CD8-positive, alpha-beta memory T cell (primary cell): ENCODE data around the gene CIITA. TPM values are rescaled to one million over a fixed set of nuclear protein-coding genes. Genes with fewer than 3 reads are reported as not detected.
"Not testable (repeated sequence)": the region's sequence is repeated elsewhere in the genome, so short reads cannot be mapped to it uniquely, and the experiment has no call there.

Experiments used
- CTCF ChIA-PET: fragments of 350-600 bp; sonication (Branson Sonifier 250); formaldehyde crosslinking; loops from one replicate; lab custom pipeline; 2021; ENCODE audit warnings: antibody characterized with exemption; lab: Charles Lee
- POLR2A ChIA-PET: fragments of 350-600 bp; sonication (Branson Sonifier 250); formaldehyde crosslinking; loops from one replicate; lab custom pipeline; 2021; ENCODE audit warnings: antibody characterized with exemption; lab: Charles Lee
- DNase-seq, 5 donors: peaks; one replicate each; pipeline versions ENCODE4 v3.0.0 to v3.0.0-alpha.2; 2020 to 2022; ENCODE audit warnings: mixed read lengths in 1 of 5
- H3K27ac ChIP-seq: one replicate; pipeline ENCODE4 v1.7.0; 2013; ENCODE audit warnings: low read depth, mild to moderate bottlenecking, low read length, moderate library complexity
- H3K27me3 ChIP-seq: 2 replicates; pipeline ENCODE4 v1.7.0; 2013; ENCODE audit warnings: low read length, mild to moderate bottlenecking; ENCODE audit not compliant: insufficient read depth, poor library complexity, severe bottlenecking
- H3K36me3 ChIP-seq: 2 replicates; pipeline ENCODE4 v1.7.0; 2013; ENCODE audit warnings: mild to moderate bottlenecking, low read length, moderate library complexity; ENCODE audit not compliant: insufficient read depth
- H3K4me1 ChIP-seq: 2 replicates; pipeline ENCODE4 v1.7.0; 2013; ENCODE audit warnings: mild to moderate bottlenecking, low read length, moderate library complexity; ENCODE audit not compliant: insufficient read depth
- H3K4me3 ChIP-seq: 2 replicates; pipeline ENCODE4 v1.7.0; 2013; ENCODE audit warnings: mild to moderate bottlenecking, low read length
- H3K9me3 ChIP-seq: 2 replicates; pipeline ENCODE4 v1.7.0; 2013; ENCODE audit warnings: mild to moderate bottlenecking, low read length
- H3K27ac Mint-ChIP-seq, 8 donors: one replicate each; pipeline ENCODE4 v1.8.0; 2020 to 2021; ENCODE audit warnings: mixed read lengths in 8 of 8, mild to moderate bottlenecking in 6 of 8, inconsistent platforms in 3 of 8, moderate library complexity in 3 of 8
- H3K27me3 Mint-ChIP-seq, 2 donors: one replicate each; pipeline ENCODE4 v1.8.0; 2020 to 2021; ENCODE audit warnings: mixed read lengths in 2 of 2, mild to moderate bottlenecking in 1 of 2, moderate library complexity in 1 of 2
- H3K36me3 Mint-ChIP-seq, 3 donors: one replicate each; pipeline ENCODE4 v1.8.0; 2020 to 2021; ENCODE audit warnings: mixed read lengths in 3 of 3, inconsistent platforms in 1 of 3, mild to moderate bottlenecking in 1 of 3
- H3K4me1 Mint-ChIP-seq, 3 donors: one replicate each; pipeline ENCODE4 v1.8.0; 2020 to 2021; ENCODE audit warnings: mixed read lengths in 3 of 3, inconsistent platforms in 1 of 3, mild to moderate bottlenecking in 1 of 3
- H3K4me3 Mint-ChIP-seq, 7 donors: one replicate each; pipeline ENCODE4 v1.8.0; 2020 to 2021; ENCODE audit warnings: mixed read lengths in 7 of 7, mild to moderate bottlenecking in 6 of 7, moderate library complexity in 4 of 7, inconsistent platforms in 2 of 7
- H3K9me3 Mint-ChIP-seq, 5 donors: one replicate each; pipeline ENCODE4 v1.8.0; 2020 to 2022; ENCODE audit warnings: mixed read lengths in 5 of 5, mild to moderate bottlenecking in 3 of 5, moderate library complexity in 2 of 5, inconsistent platforms in 1 of 5
- polyA plus RNA-seq: library from polyadenylated mRNA; unstranded; fragments of 300-500 nt; fragmentation: Illumina TruSeq; gene quantifications from one replicate; pipeline ENCODE4 v1.2.3, GENCODE V29; 2021
- total RNA-seq, 2 experiments: library from RNA; stranded (reverse); gene quantifications; one replicate each; pipeline ENCODE4 v1.2.3, GENCODE V29; 2021

The CIITA gene
- total and polyA plus RNA-seq, 3 experiments from 2014 or later, result 2.8 to 11.9 (median 11.9) TPM

GRCh38 chr16:10921536-10922327 is 44.7 kb downstream of the CIITA start:
- no peaks in the 10 kb centered on the region for H3K27me3 ChIP-seq
- DNase-seq, result no peak
- H3K4me1 ChIP-seq, result peaks cover 4% of the 10 kb centered on the region
- H3K4me3 ChIP-seq, result no peak overlapping the region
- peaks cover 0 to 41% (median 8%) of the 10 kb centered on the region in 3 donors for H3K36me3 Mint-ChIP-seq
- H3K27ac ChIP-seq, result no peak overlapping the region
- CTCF ChIA-PET, result interaction anchor here (1.1 kb wide), 1 partner anchor 20 kb away, joined by 5 read pairs; the partner anchor contains the start of gene DEXI
- H3K4me3 Mint-ChIP-seq, result no peak overlapping the region
- POLR2A ChIA-PET, result no interaction called here
- peak overlapping the region in 3 of 8 donors; percentile 33 to 93 (median 37) for H3K27ac Mint-ChIP-seq
- H3K9me3 Mint-ChIP-seq, result no peaks in the 10 kb centered on the region
- H3K36me3 ChIP-seq, result no peaks in the 10 kb centered on the region
- H3K4me1 Mint-ChIP-seq, result peaks cover 4 to 7% (median 5%) of the 10 kb centered on the region in 3 donors
- no peaks in the 10 kb centered on the region for H3K9me3 ChIP-seq
- H3K27me3 Mint-ChIP-seq, result no peaks in the 10 kb centered on the region

DNA sequence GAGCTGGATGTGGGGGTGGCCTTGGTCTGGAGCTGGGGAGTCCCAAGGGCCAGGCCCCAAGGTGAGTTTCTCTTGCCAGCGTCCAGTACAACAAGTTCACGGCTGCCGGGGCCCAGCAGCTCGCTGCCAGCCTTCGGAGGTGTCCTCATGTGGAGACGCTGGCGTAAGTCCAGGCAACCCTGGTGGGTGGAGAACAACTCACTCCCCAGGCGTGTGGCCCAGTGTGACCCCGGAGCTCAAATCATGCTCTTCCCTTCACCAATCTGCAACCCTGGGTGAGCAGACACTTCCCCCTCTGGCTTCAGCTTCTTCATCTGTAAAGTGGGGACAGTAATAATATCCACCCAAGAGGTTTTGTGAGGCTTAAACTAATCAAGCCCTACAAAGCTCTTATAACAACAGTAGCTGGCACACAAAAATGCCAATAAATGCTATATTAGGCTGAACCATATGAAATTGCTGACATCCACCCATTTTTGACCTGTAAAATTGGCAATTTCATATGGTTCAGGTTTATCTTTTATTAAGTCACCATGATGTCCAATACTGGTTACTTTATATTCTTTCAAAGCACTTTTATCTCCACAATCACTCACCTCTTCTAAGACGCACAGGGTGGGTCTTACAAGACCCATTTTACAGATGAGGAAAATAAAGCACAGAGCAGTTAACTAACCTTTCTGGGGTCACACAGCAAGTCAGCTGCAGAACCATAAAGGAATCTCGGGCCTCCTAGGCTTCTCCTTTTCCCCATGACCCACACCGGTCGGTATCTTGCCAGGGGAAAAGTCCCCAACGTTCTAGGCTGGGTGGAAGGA is 45.5 kb downstream of the CIITA start:
- no peak overlapping the region for H3K4me3 ChIP-seq
- H3K27ac ChIP-seq, result no peak overlapping the region
- H3K27me3 Mint-ChIP-seq, result no peaks in the 10 kb centered on the region
- CTCF ChIA-PET, result interaction anchor here (1.1 kb wide), 1 partner anchor 19 kb away, joined by 5 read pairs; the partner anchor contains the start of gene DEXI
- H3K4me1 Mint-ChIP-seq, result peaks cover 4 to 7% (median 5%) of the 10 kb centered on the region in 3 donors
- H3K9me3 ChIP-seq, result no peaks in the 10 kb centered on the region
- POLR2A ChIA-PET, result no interaction called here
- H3K4me3 Mint-ChIP-seq, result no peak overlapping the region
- no peaks in the 10 kb centered on the region for H3K27me3 ChIP-seq
- no peak for DNase-seq
- no peaks in the 10 kb centered on the region for H3K9me3 Mint-ChIP-seq
- peaks cover 4% of the 10 kb centered on the region for H3K4me1 ChIP-seq
- peaks cover 7% of the 10 kb centered on the region for H3K36me3 ChIP-seq
- peak overlapping the region in 2 of 8 donors; percentile 33 to 44 for H3K27ac Mint-ChIP-seq
- H3K36me3 Mint-ChIP-seq, result peaks cover 4 to 48% (median 9%) of the 10 kb centered on the region in 3 donors

GRCh38 chr16:10923146-10923649 is 46.2 kb downstream of the CIITA start:
- CTCF ChIA-PET, result interaction anchor here (1.0 to 1.6 kb wide), 2 partner anchors 10 to 47 kb away, joined by 3 read pairs; partner anchors contain the start of gene CIITA
- POLR2A ChIA-PET, result no interaction called here
- peaks cover 12% of the 10 kb centered on the region for H3K36me3 ChIP-seq

GRCh38 chr16:10923650-10924214 is 46.7 kb downstream of the CIITA start:
- Histone ChIP-seq H3K36me3 (peaks cover 12% of the 10 kb centered on the region), H3K4me1 (peaks cover under 1% of the 10 kb centered on the region), H3K27me3 (no peaks in the 10 kb centered on the region), H3K27ac (no peak overlapping the region), H3K9me3 (no peaks in the 10 kb centered on the region), H3K4me3 (no peak overlapping the region)
- ChIA-PET CTCF (interaction anchor here (1.0 to 1.6 kb wide), 2 partner anchors 9 to 47 kb away, joined by 3 read pairs; partner anchors contain the start of gene CIITA), POLR2A (no interaction called here)
- no peak overlapping the region for H3K4me3 Mint-ChIP-seq
- DNase-seq, result no peak
- peaks cover 2 to 4% (median 2%) of the 10 kb centered on the region in 3 donors for H3K4me1 Mint-ChIP-seq
- no peaks in the 10 kb centered on the region for H3K9me3 Mint-ChIP-seq
- no peaks in the 10 kb centered on the region for H3K27me3 Mint-ChIP-seq
- H3K27ac Mint-ChIP-seq, result peak overlapping the region in 1 of 8 donors; percentile 87
- H3K36me3 Mint-ChIP-seq, result peaks cover 9 to 58% (median 15%) of the 10 kb centered on the region in 3 donors

More at GRCh38 chr16:10923146-10923649, 46.2 kb downstream of the CIITA start:
- H3K4me3 ChIP-seq, result no peak overlapping the region
- peak overlapping the region in 1 of 8 donors; percentile 87 for H3K27ac Mint-ChIP-seq
- H3K36me3 Mint-ChIP-seq, result peaks cover 9 to 54% (median 15%) of the 10 kb centered on the region in 3 donors
- H3K4me3 Mint-ChIP-seq, result no peak overlapping the region
- H3K27ac ChIP-seq, result no peak overlapping the region
- no peak for DNase-seq
- H3K27me3 ChIP-seq, result no peaks in the 10 kb centered on the region
- H3K4me1 ChIP-seq, result peaks cover 4% of the 10 kb centered on the region
- H3K27me3 Mint-ChIP-seq, result no peaks in the 10 kb centered on the region
- no peaks in the 10 kb centered on the region for H3K9me3 ChIP-seq
- peaks cover 5 to 7% (median 6%) of the 10 kb centered on the region in 3 donors for H3K4me1 Mint-ChIP-seq
- no peaks in the 10 kb centered on the region for H3K9me3 Mint-ChIP-seq

- H3K4me1 ChIP-seq, H3K27me3 Mint-ChIP-seq, H3K9me3 Mint-ChIP-seq, H3K9me3 ChIP-seq, H3K27me3 ChIP-seq, DNase-seq, H3K4me3 ChIP-seq, H3K4me3 Mint-ChIP-seq, H3K27ac ChIP-seq, H3K4me1 Mint-ChIP-seq, POLR2A ChIA-PET: not testable (repeated sequence)
- Mint-ChIP-seq H3K36me3 (peaks cover 9 to 70% (median 17%) of the 10 kb centered on the region in 3 donors), H3K27ac (peak overlapping the region in 2 of 8 donors; percentile 29 to 48)
- CTCF ChIA-PET, result interaction anchor here (1.2 to 1.5 kb wide), 2 partner anchors 18 to 39 kb away, joined by 3 read pairs; partner anchors contain the start of gene DEXI
- H3K36me3 ChIP-seq, result peaks cover 15% of the 10 kb centered on the region
These were observed 48.3 kb downstream of the CIITA start for GRCh38 chr16:10925285-10925684.

DNA sequence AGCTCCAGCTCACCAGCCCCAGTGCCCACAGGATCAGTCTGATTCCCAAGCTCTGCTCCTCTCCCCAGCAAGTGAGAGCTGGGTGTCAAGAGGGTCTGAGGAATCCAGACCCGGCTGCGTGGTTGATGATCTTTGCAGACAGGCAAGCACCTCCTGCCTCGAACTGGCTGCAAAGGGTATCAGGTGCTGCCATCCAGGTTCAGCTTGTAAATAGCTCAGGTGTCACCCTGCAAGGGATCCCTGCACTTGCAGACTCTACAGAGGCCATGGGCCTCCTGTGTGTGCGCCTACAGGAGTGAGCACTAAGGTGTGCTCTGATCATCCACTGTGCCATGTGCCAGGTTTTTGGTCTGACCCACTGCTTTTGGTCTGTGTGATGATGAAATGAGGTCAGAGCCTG is 49.1 kb downstream of the CIITA start:
- H3K4me3 ChIP-seq, result no peak overlapping the region
- POLR2A ChIA-PET, result no interaction called here
- H3K4me1 ChIP-seq, result no peaks in the 10 kb centered on the region
- Mint-ChIP-seq H3K27me3 (no peaks in the 10 kb centered on the region), H3K4me1 (peaks cover 0 to 14% (median 6%) of the 10 kb centered on the region in 3 donors), H3K4me3 (no peak overlapping the region), H3K27ac (no peak overlapping the region), H3K36me3 (peaks cover 9 to 77% (median 17%) of the 10 kb centered on the region in 3 donors), H3K9me3 (no peaks in the 10 kb centered on the region)
- no peaks in the 10 kb centered on the region for H3K9me3 ChIP-seq
- CTCF ChIA-PET, result interaction anchor here (1.0 to 1.5 kb wide), 3 partner anchors 9 to 38 kb away, joined by 3 to 4 read pairs (median 3); no protein-coding TSS in a partner anchor
- no peak for DNase-seq
- H3K36me3 ChIP-seq, result peaks cover 18% of the 10 kb centered on the region
- H3K27ac ChIP-seq, result no peak overlapping the region
- no peaks in the 10 kb centered on the region for H3K27me3 ChIP-seq

GRCh38 chr16:10926867-10927266 is 49.9 kb downstream of the CIITA start:
- Mint-ChIP-seq H3K4me3 (no peak overlapping the region), H3K36me3 (peaks cover 9 to 81% (median 17%) of the 10 kb centered on the region in 3 donors), H3K9me3 (no peaks in the 10 kb centered on the region), H3K27ac (no peak overlapping the region), H3K27me3 (no peaks in the 10 kb centered on the region), H3K4me1 (peaks cover 0 to 18% (median 10%) of the 10 kb centered on the region in 3 donors)
- no peak for DNase-seq
- H3K36me3 ChIP-seq, result peaks cover 18% of the 10 kb centered on the region
- ChIA-PET POLR2A (no interaction called here), CTCF (interaction anchor here (1.0 to 1.1 kb wide), 4 partner anchors 8 to 329 kb away, joined by 3 to 4 read pairs (median 3); partner anchors contain the start of gene SOCS1)
- H3K9me3 ChIP-seq, result no peaks in the 10 kb centered on the region
- no peak overlapping the region for H3K27ac ChIP-seq
- H3K4me3 ChIP-seq, result no peak overlapping the region
- no peaks in the 10 kb centered on the region for H3K27me3 ChIP-seq
- no peaks in the 10 kb centered on the region for H3K4me1 ChIP-seq
